ENCODE data around the gene KRT3. TPM values are rescaled to one million over a fixed set of nuclear protein-coding genes. Genes with fewer than 3 reads are reported as not detected.

Gene KRT3
- total RNA-seq, 2 experiments from 2014 or later: not detected

DNA sequence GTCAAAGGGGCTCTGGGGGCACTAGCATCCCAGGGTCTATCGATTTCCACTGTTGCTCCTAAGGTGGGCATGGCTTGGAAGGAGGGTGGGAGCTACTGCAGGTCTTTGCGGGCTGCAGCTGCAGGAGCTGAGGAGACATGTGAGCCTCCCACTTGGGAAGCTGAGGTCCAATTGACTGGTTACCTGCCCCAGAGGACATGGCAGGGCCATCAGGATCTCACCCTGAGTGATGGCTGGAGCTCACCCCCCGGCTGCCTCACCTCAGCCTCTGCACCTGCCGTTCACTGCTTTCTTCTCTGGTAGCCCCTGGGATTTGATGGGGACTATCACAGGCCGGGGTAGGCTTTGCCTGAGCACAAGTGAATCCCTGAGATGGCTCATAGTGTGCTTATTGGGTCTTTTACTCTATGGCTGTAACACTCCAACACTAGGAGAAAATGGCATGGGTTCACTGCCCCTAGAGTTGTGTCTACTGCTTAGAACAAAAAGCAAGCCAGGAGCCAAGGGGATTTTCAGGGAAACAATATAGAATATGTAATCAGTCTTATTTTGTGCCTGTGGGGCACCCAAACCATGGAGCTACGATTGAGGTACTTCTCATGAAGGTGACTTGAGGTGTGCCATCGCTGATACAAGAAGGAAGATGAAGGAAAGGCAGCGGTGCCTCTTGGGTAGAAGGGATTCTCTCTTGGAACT is 21.2 kb upstream of the KRT3 start:
- DNase-seq: no peak
- CTCF ChIA-PET: interaction anchor here (1.1 to 1.7 kb wide), 3 partner anchors 49 to 163 kb away, joined by 4 to 7 read pairs (median 4); no protein-coding TSS in a partner anchor

GRCh38 chr12:52815676-52816588 is 20.0 kb upstream of the KRT3 start:
- Mint-ChIP-seq H3K9me3 (no peaks in the 10 kb centered on the region), H3K4me3 (no peak overlapping the region), H3K27me3 (peaks cover 1% of the 10 kb centered on the region), H3K36me3 (ENCODE audit: low read depth) (no peaks in the 10 kb centered on the region), H3K27ac (no peak overlapping the region), H3K4me1 (ENCODE audit: low read depth) (peaks cover 10% of the 10 kb centered on the region)
- TF ChIP-seq, protein P1, sequence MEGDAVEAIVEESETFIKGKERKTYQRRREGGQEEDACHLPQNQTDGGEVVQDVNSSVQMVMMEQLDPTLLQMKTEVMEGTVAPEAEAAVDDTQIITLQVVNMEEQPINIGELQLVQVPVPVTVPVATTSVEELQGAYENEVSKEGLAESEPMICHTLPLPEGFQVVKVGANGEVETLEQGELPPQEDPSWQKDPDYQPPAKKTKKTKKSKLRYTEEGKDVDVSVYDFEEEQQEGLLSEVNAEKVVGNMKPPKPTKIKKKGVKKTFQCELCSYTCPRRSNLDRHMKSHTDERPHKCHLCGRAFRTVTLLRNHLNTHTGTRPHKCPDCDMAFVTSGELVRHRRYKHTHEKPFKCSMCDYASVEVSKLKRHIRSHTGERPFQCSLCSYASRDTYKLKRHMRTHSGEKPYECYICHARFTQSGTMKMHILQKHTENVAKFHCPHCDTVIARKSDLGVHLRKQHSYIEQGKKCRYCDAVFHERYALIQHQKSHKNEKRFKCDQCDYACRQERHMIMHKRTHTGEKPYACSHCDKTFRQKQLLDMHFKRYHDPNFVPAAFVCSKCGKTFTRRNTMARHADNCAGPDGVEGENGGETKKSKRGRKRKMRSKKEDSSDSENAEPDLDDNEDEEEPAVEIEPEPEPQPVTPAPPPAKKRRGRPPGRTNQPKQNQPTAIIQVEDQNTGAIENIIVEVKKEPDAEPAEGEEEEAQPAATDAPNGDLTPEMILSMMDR (IDR thresholded peaks at IDR 0.05): no peak
- CTCF ChIA-PET: interaction anchor here (0.6 kb wide), 1 partner anchor 15 kb away, joined by 3 read pairs; no protein-coding TSS in a partner anchor
- no peak for DNase-seq
- ATAC-seq: no peak
- intact Hi-C loops (cut with micrococcal nuclease): no loop called here
- POLR2A ChIA-PET: interaction anchor here (0.5 kb wide), 1 partner anchor 442 kb away, joined by 3 read pairs; no protein-coding TSS in a partner anchor

More for the DNA sequence above, 21.2 kb upstream of the KRT3 start:
- Mint-ChIP-seq H3K4me3 (no peak overlapping the region), H3K9me3 (no peaks in the 10 kb centered on the region), H3K36me3 (ENCODE audit: low read depth) (no peaks in the 10 kb centered on the region), H3K27me3 (peaks cover 1% of the 10 kb centered on the region), H3K4me1 (ENCODE audit: low read depth) (peaks cover 10% of the 10 kb centered on the region), H3K27ac (no peak overlapping the region)
- POLR2A ChIA-PET: interaction anchor here (0.8 kb wide), 1 partner anchor 27 kb away, joined by 3 read pairs; no protein-coding TSS in a partner anchor
- intact Hi-C loops (cut with micrococcal nuclease): no loop called here
- TF ChIP-seq, protein P1 (IDR thresholded peaks at IDR 0.05): no peak
- no peak for ATAC-seq

GRCh38 chr12:52815161-52815560 is 19.2 kb upstream of the KRT3 start:
- Mint-ChIP-seq H3K4me1 (ENCODE audit: low read depth) (peaks cover 10% of the 10 kb centered on the region), H3K36me3 (ENCODE audit: low read depth) (no peaks in the 10 kb centered on the region), H3K27me3 (no peaks in the 10 kb centered on the region), H3K27ac (no peak overlapping the region), H3K4me3 (no peak overlapping the region), H3K9me3 (no peaks in the 10 kb centered on the region)
- POLR2A ChIA-PET: no interaction called here
- TF ChIP-seq, protein P1 (IDR thresholded peaks at IDR 0.05): no peak
- DNase-seq (no peak), ATAC-seq (no peak)
- CTCF ChIA-PET: no interaction called here
- intact Hi-C loops (cut with micrococcal nuclease): no loop called here

DNA sequence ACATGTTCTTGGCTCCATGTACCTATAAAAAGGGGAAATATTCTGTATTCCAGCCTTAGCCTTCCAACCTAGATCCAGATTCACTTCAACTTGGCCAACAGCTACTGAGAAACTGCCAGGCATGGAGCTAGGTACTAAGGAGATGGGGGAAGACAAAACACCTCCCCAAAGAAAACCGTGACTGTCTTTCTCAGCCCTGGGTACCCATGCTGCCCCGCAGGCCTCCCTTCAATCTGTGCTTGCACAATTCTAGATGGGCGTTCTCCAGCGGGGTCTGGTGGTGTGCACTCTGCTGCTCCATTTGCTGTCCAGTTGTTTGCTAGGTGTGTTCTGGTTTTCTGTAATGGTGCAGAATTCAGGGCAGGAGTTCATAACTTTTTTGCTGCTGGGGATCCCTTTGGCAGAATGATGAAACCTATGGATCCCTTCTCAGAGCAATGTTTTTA is 18.8 kb upstream of the KRT3 start:
- Mint-ChIP-seq H3K4me1 (ENCODE audit: low read depth) (peaks cover 10% of the 10 kb centered on the region), H3K27me3 (no peaks in the 10 kb centered on the region), H3K27ac (no peak overlapping the region), H3K4me3 (no peak overlapping the region), H3K36me3 (ENCODE audit: low read depth) (no peaks in the 10 kb centered on the region), H3K9me3 (no peaks in the 10 kb centered on the region)
- DNase-seq: no peak
- intact Hi-C loops (cut with micrococcal nuclease): no loop called here
- ATAC-seq: no peak
- POLR2A ChIA-PET: no interaction called here
- CTCF ChIA-PET: no interaction called here
- TF ChIP-seq, protein P1 (IDR thresholded peaks at IDR 0.05): no peak

All from activated CD8-positive, alpha-beta T cell treated with anti-CD3 and anti-CD28 coated beads for 36 hours (primary cell).